GM12864 (cell line): ENCODE data around the gene CFAP46.

Source experiments
- DNase-seq: peaks from one replicate; pipeline ENCODE4 v3.0.0-alpha.2; 2011; ENCODE audit warnings: low read depth
- H3K4me3 ChIP-seq: 2 replicates; pipeline ENCODE4 v1.5.1; 2011; ENCODE audit warnings: mild to moderate bottlenecking, low read depth, low read length, control low read depth
- TF ChIP-seq, protein P1 (sequence below): IDR thresholded peaks from 2 replicates; pipeline ENCODE4 v1.5.1; 2011; ENCODE audit warnings: low read depth, mild to moderate bottlenecking, moderate library complexity, low read length, control low read depth, inconsistent platforms; ENCODE audit errors: missing control alignments

CFAP46 gene

DNA sequence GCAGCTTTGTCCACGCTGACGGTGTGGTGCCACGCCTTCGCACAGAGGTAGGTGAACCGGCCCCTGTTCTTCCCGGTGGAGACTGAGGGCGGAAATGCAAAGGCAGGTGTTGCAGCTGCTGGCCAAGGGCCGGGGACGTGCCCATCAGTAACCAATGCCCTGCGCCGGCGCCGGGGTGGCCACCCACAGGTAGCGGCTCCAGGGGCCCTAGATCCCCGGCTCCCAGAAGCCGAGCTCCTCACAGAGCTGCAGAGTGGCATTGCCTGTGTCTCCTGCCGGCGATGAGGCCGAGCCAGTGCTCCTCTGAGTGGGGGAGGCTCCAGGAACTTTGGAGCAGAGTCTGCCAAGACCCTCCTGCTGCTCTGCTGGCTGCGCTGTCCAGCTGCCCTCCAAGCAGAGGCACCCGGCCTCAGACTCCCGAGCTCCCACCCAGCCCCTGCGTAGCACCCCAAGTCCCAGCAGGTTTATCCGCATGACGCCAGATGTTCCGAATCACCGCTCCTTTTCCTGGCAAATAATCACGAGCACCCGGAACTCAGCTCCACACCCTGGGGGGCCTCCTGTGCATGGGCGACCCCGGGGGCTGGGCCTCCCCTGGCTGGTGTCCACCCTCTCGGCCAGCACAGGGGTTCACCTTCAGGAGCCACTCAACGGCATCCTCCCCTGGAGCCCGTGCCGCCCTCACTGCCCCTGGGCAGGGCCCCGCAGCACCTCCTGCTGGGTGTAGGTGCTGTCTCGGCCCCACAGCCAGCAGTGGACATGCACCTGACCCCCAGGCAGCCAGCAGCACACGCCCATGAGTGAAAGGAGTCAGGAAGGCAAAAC is 22.1 kb downstream of the CFAP46 start:
- TF ChIP-seq, protein P1, sequence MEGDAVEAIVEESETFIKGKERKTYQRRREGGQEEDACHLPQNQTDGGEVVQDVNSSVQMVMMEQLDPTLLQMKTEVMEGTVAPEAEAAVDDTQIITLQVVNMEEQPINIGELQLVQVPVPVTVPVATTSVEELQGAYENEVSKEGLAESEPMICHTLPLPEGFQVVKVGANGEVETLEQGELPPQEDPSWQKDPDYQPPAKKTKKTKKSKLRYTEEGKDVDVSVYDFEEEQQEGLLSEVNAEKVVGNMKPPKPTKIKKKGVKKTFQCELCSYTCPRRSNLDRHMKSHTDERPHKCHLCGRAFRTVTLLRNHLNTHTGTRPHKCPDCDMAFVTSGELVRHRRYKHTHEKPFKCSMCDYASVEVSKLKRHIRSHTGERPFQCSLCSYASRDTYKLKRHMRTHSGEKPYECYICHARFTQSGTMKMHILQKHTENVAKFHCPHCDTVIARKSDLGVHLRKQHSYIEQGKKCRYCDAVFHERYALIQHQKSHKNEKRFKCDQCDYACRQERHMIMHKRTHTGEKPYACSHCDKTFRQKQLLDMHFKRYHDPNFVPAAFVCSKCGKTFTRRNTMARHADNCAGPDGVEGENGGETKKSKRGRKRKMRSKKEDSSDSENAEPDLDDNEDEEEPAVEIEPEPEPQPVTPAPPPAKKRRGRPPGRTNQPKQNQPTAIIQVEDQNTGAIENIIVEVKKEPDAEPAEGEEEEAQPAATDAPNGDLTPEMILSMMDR, result no peak
- DNase-seq, result no peak
- no peak overlapping the region for H3K4me3 ChIP-seq

DNA sequence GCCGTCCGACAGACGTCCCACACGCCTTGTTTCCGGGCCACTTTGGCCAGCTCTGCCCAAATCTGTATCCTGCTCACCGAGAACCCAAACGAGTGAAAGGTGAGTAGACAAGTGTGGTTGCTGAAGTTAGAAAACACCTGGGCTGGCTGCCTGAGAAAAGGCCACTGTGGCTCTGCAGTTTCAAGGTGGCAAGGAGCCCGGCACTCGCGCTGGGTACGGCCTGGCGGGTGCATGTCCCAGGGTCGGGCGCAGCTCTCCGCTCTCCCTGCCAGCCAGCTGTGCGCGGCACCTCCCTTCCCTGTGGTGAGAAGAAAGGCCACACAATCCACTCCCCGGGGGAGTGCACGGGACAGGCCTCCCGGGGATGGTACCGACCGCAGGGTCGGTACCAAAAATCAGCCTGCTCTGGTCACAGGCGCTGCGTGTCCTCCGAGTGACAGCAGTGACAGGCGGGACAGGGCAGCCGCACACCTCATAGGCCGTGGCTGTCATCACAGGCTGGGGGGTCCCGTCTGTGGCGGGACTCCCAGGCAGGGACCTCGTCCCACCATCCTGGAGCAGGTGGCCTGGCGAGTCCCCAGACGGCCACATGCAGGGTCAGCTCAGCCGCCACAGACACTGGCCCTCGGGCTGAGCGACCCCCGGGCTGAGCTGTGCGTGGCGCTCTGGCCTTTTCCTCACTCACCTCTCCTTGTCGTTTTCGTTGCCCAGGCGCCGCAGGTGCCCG is 22.8 kb downstream of the CFAP46 start:
- no peak overlapping the region for H3K4me3 ChIP-seq
- TF ChIP-seq, protein P1, result no peak
- no peak for DNase-seq

DNA sequence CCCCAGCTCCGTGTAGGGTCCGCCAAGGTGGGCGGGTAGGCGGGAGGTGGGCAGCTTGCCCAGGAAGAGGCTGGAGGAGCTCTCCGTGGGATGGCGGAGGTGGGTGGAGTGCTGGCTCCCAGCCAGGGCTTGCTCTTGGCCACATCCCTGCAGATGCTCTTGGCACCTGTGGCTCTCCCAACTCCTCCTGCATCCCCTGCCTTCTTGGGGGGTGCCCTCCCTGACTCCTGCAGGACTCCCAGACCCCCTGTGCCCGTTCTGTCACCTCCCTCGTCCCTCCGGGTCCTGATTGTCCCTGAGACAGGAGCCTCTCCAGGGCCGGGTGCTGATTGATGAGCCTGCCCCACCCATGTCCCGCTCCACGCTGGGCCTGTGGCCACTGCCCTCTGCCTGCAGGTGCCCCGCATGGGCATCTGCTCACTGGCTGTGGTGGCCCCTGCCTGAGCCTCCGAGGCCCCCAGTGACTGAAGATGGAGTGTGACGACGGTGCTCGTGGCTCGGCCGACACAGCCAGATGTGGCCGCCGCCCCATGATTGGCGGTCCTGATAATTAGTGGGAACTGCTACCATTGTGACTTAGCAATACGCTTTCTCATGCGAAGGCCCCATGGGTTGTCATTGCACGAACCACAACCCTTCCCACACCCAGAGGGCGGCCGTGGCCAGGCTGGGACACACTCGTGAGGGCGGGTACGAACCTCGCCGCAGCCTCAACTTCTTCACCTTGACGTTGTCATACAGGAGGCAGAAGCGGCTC is 23.6 kb downstream of the CFAP46 start:
- no peak overlapping the region for H3K4me3 ChIP-seq
- TF ChIP-seq, protein P1, result no peak
- no peak for DNase-seq

DNA sequence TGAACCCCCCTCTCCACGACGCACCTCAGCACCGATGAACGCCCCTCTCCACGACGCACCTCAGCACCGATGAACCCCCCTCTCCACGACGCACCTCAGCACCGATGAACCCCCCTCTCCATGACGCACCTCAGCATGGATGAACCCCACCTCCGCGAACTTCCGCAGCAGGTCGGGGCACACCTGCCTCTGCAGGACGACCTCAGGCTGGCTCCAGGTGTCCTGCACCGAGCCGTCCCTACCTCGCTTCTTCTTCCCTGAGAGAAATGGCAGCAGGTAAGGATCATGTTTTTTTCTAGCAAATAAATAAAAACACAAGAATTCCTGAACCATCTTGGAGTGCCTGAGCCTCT is 24.1 kb downstream of the CFAP46 start:
- no peak overlapping the region for H3K4me3 ChIP-seq
- DNase-seq, result no peak
- TF ChIP-seq, protein P1, result no peak

DNA sequence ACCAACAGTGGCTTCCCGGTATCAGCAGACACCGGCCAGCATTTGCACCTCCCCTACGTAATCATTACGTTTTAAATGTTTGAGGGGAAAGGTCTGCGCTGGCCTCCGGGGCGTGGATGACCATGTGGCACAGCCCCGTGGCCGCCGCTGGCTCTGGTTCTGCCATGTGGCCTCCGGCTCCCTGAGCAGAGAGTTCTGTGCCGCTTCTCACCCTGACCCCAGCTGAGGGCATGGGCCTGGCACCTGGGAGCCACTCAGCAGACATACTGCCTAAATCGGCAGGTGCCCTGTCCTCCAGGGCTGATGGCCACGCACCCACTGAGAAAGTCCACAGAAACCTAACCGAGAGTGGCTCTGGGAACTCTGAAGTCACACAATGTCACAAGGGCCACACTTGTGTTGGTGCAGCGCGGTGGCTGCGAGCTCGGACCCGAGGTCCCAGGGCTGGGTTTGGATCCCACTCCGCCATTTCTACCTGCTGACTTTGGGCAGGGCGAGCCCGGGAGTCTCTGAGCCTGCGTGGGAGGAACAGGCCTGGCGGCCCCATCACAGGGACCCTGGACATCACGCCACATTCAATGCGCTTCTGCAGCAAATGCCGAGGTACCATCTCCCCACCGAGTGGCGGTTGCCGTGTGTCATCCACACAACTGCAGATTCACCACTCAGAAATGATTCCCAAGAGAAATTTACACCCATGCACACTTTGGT is 25.3 kb downstream of the CFAP46 start:
- no peak for DNase-seq
- TF ChIP-seq, protein P1, result no peak
- no peak overlapping the region for H3K4me3 ChIP-seq

DNA sequence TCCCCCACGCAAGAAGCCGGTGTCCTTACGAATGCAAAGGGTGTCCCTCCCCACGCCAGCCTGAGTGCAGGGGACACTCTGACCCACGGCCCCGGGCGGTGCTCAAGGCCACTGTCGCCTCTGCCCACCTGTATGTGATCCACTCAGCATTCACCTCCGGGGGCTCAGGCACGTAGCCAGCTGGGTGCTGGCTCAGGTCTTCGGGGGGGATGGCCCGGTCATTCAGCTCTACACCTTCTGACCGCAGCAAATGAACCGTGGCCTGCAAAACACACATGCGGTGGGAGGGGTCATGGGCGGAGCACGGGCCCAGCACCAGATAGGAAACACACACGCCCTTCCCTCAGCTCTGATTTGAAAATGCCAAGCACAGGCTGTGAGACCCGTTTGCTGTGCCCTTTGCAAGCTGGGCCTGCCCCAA is 25.9 kb downstream of the CFAP46 start:
- no peak for DNase-seq
- no peak overlapping the region for H3K4me3 ChIP-seq
- TF ChIP-seq, protein P1, result no peak
